ENCODE results near the gene HRAS. TPM values are rescaled to one million over a fixed set of nuclear protein-coding genes. Genes with fewer than 3 reads are reported as not detected.

Gene HRAS
- total RNA-seq, 1 donor from 2014 or later: 68.3 TPM

DNA sequence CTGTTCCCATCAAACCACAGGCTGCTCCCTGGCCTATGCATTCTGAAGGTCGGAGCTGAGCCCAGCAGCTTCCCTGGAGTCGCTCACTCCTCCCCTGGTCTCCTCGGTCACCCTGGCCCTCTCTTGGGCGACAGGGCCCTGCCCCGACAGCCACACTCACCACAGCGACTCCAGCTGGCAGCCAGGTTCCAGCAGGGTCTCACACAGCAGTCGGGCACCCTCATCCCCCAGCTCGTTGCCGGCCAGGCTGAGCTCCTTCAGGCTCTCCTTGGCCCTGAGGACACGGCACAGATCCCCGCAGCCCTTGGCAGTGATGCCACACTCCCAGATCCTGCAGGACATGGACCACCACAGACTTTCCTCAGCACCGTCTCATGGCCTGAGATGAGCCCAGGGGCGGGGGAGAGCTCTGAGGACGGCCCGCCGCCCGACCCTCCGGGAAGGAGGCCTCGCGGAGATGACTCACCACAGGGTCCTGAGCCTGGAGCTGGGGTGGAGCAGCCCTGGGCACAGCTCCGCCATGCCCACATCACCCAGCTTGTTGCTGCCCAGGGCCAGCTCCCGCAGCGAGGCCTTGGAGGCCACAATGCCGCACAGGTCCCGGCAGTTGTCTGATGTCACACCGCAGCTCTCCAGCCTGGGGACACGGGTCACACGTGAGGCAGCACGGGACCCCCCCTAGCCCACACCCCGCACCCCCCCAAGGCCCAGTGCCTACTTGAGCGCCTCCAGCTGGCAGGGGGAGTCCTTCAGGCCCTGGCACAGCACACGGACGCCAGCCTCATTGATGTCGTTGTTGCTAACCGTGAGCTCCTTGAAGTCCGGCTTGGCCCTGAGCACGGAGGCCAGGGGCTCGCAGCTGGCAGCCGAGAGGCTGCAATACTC is 36.8 kb downstream of the HRAS start:
- Mint-ChIP-seq H3K27ac (ENCODE audit: unreplicated experiment) (no peak overlapping the region), H3K36me3 (ENCODE audit: unreplicated experiment) (peaks cover 41% of the 10 kb centered on the region), H3K4me1 (ENCODE audit: unreplicated experiment) (no peaks in the 10 kb centered on the region), H3K27me3 (ENCODE audit: unreplicated experiment) (no peaks in the 10 kb centered on the region), H3K4me3 (ENCODE audit: unreplicated experiment) (no peak overlapping the region), H3K9me3 (ENCODE audit: unreplicated experiment) (no peaks in the 10 kb centered on the region)
- DNase-seq (ENCODE audit: extremely low spot score, unreplicated experiment): no peak
- no peak for TF ChIP-seq CTCF (IDR thresholded peaks at IDR 0.05)

DNA sequence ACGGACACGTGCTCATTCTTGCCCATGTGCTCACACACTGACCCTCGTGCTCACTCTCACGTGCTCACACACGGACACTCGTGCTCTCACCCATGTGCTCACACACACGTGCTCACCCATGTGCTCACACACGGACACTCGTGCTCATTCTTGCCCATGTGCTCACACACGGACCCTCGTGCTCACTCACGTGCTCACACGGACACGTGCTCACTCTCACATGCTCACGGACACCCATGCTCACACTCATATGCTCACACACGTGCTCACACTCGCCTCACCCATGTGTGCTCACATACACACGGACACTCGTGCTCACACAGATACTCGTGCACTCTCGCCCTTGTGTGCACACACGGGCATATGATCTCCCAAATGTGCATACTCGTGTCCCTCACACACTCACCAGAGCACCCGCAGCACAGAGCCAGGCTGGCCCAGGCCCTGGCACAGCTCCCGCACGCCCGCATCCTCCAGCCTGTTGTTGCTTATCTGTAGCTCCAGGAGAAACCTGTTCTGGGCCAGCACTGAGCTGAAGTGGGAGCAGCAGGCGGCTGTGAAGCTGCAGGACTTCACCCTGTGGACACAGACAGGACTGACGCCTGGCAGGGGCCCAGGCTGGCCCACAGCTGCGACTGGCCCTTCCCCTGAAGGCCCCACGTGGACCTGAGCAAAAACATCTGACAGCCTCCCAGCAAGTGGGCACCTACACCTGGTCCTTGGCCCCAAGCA is 37.6 kb downstream of the HRAS start:
- H3K9me3 Mint-ChIP-seq (ENCODE audit: unreplicated experiment): no peaks in the 10 kb centered on the region
- H3K4me3 Mint-ChIP-seq (ENCODE audit: unreplicated experiment): no peak overlapping the region
- no peaks in the 10 kb centered on the region for H3K27me3 Mint-ChIP-seq (ENCODE audit: unreplicated experiment)
- no peak for DNase-seq (ENCODE audit: extremely low spot score, unreplicated experiment)
- TF ChIP-seq CTCF (IDR thresholded peaks at IDR 0.05): no peak
- no peaks in the 10 kb centered on the region for H3K4me1 Mint-ChIP-seq (ENCODE audit: unreplicated experiment)
- peaks cover 41% of the 10 kb centered on the region for H3K36me3 Mint-ChIP-seq (ENCODE audit: unreplicated experiment)
- peak overlapping the region; percentile 42 for H3K27ac Mint-ChIP-seq (ENCODE audit: unreplicated experiment)

GRCh38 chr11:496834-497564 is 38.4 kb downstream of the HRAS start:
- H3K4me1 Mint-ChIP-seq (ENCODE audit: unreplicated experiment): no peaks in the 10 kb centered on the region
- no peak overlapping the region for H3K4me3 Mint-ChIP-seq (ENCODE audit: unreplicated experiment)

GRCh38 chr11:495537-495931 is 39.8 kb downstream of the HRAS start:
- H3K9me3 Mint-ChIP-seq (ENCODE audit: unreplicated experiment): no peaks in the 10 kb centered on the region
- peaks cover 37% of the 10 kb centered on the region for H3K36me3 Mint-ChIP-seq (ENCODE audit: unreplicated experiment)
- TF ChIP-seq CTCF (IDR thresholded peaks at IDR 0.05): no peak
- H3K4me3 Mint-ChIP-seq (ENCODE audit: unreplicated experiment): no peak overlapping the region
- H3K27me3 Mint-ChIP-seq (ENCODE audit: unreplicated experiment): no peaks in the 10 kb centered on the region
- H3K4me1 Mint-ChIP-seq (ENCODE audit: unreplicated experiment): no peaks in the 10 kb centered on the region
- DNase-seq (ENCODE audit: extremely low spot score, unreplicated experiment): no peak
- H3K27ac Mint-ChIP-seq (ENCODE audit: unreplicated experiment): no peak overlapping the region

More at GRCh38 chr11:496834-497564, 38.4 kb downstream of the HRAS start:
- no peaks in the 10 kb centered on the region for H3K27me3 Mint-ChIP-seq (ENCODE audit: unreplicated experiment)
- no peak for DNase-seq (ENCODE audit: extremely low spot score, unreplicated experiment)
- TF ChIP-seq CTCF (IDR thresholded peaks at IDR 0.05): no peak
- peaks cover 44% of the 10 kb centered on the region for H3K36me3 Mint-ChIP-seq (ENCODE audit: unreplicated experiment)
- no peak overlapping the region for H3K27ac Mint-ChIP-seq (ENCODE audit: unreplicated experiment)
- no peaks in the 10 kb centered on the region for H3K9me3 Mint-ChIP-seq (ENCODE audit: unreplicated experiment)
